Measurements from ENCODE around the gene ECHDC1.

ECHDC1 gene

DNA sequence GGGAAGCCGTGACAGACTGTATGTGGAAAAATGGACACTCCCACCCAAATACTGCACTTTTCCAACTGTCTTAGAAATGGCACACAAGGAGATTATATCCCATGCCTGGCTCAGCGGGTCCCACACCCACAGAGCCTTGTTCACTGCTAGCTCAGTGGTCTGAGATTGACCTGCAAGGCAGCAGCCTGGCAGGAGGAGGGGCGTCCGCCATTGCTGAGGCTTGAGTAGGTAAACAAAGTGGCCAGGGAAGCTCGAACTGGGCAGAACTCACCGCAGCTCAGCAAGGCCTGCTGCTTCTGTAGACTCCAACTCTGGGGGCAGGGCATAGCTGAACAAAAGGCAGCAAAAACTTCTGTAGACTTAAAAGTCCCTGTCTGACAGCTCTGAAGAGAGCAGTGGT is 88.1 kb downstream of the ECHDC1 start:
- TF ChIP-seq, protein P1, sequence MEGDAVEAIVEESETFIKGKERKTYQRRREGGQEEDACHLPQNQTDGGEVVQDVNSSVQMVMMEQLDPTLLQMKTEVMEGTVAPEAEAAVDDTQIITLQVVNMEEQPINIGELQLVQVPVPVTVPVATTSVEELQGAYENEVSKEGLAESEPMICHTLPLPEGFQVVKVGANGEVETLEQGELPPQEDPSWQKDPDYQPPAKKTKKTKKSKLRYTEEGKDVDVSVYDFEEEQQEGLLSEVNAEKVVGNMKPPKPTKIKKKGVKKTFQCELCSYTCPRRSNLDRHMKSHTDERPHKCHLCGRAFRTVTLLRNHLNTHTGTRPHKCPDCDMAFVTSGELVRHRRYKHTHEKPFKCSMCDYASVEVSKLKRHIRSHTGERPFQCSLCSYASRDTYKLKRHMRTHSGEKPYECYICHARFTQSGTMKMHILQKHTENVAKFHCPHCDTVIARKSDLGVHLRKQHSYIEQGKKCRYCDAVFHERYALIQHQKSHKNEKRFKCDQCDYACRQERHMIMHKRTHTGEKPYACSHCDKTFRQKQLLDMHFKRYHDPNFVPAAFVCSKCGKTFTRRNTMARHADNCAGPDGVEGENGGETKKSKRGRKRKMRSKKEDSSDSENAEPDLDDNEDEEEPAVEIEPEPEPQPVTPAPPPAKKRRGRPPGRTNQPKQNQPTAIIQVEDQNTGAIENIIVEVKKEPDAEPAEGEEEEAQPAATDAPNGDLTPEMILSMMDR (IDR thresholded peaks at IDR 0.05), result no peak

DNA sequence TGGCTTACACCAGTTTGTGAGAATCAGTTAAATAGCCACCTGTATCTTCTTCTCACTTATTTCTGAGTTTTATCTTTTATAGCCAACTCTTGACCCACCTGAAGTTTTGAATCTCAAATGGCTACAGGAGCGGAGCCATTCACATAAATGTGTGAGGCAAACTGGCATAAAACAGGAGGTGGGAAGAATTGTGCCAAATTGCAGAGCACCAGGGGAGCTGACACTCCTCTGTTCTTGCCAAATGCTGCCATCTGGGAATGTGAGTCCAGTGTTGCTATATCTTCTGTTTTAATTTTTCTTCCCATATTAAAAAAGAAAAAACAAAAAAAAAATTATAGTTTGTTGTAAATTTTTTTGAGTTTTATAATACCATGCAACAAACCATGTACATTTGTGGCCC is 93.8 kb downstream of the ECHDC1 start:
- TF ChIP-seq, protein P1 (IDR thresholded peaks at IDR 0.05), result no peak

DNA sequence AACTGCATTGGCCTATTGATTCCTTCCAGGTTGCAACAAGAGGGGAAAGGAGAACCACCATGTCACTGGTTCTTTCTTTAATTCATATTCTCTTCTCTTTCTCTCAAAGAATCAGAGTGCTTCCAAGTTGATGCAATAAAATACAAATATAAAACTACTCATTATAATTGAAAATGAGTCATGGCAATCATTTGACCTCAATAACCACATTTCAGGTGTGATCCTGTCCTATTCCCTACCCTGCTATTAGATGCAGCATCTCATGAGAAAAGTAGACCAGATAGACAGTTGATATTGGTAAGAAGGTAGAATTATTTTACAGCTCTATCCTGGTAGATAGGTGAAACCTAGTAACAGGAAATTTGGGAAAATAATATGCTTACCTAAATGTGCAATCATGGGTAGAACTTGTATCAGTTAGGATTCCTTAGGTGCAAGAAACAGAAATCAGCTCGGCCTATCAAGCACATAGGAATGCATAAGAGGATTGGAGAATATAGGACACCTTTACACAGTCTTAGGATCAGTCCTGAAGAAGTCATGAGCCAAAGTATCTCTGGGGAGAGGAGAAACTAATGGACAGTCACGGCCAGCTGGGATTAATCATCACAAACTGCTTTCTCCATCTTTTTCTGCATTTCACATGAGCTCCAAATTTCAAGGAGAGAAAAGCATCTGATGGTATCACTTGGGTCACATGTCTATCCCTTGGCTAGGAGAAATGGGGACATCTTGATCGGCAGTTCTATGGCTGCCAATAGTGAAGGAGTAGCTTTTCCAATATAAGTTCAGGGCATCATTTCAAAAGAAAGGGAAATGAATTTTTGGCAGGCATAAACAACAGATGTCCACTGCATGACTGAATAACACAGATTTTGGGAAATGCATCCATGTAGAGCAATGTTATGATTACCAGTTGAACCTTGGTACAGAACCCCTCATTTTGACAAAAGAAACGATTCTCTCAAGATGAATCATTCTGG is 96.0 kb downstream of the ECHDC1 start:
- TF ChIP-seq, protein P1 (IDR thresholded peaks at IDR 0.05), result no peak

DNA sequence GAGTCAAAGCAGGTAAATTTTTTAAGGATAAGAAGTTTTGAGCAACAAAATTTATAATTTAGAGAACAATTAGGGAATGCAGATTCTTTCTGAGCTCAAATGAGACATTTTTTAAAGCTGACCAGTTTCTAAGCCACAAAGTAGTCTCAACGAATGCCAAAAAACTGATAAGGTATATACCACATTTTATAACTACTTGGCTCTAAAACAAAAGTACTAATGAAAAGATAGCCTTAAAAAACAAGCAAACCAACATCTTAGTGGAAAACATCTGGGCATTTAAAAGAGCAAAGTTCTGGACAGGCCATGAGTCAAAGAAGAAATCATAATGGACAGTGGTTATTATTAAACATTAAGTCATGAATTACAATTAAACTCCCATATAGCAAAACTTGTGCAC is 99.9 kb downstream of the ECHDC1 start:
- TF ChIP-seq, protein P1 (IDR thresholded peaks at IDR 0.05), result no peak

Measured in LNCAP (cell line).